Right cardiac atrium (tissue), 5 donors: ENCODE results near the gene RUVBL1. TPM values are rescaled to one million over a fixed set of nuclear protein-coding genes. Genes with fewer than 3 reads are reported as not detected.

ENCODE experiments used
- ATAC-seq, 2 donors: fragments of 200-7000 bp; cut with Tn5 transposase; one replicate each; pipeline versions ENCODE4 v1.8.0 to v1.9.1; 2020; ENCODE audit warnings: moderate library complexity in 2 of 2, mild to moderate bottlenecking in 1 of 2
- DNase-seq, 3 donors: peaks; one replicate each; pipeline ENCODE4 v3.0.0-alpha.2; 2020
- H3K27ac ChIP-seq: one replicate; pipeline ENCODE4 v1.5.1; 2013; ENCODE audit warnings: mild to moderate bottlenecking, low read length, control low read depth, moderate library complexity
- H3K27me3 ChIP-seq: one replicate; pipeline ENCODE4 v1.6.1; 2013; ENCODE audit not compliant: control insufficient read depth, insufficient read depth
- H3K4me1 ChIP-seq: one replicate; pipeline ENCODE4 v1.6.1; 2013; ENCODE audit warnings: low read length; ENCODE audit not compliant: control insufficient read depth, insufficient read depth
- H3K4me3 ChIP-seq: one replicate; pipeline ENCODE4 v1.5.1; 2013; ENCODE audit warnings: low read length, control low read depth
- H3K9me3 ChIP-seq: one replicate; pipeline ENCODE4 v1.6.1; 2013; ENCODE audit warnings: low read length; ENCODE audit not compliant: control insufficient read depth
- WGBS: extraction: QIAGEN DNeasy Blood & Tissue Kit; methylation state at CpG from one replicate; pipeline ENCODE4 v1.1.7; 2013; 5-methylcytosine and 5-hydroxymethylcytosine counted together
- intact Hi-C, 4 donors: fragments of 100-400 bp; cut with DNase I; formaldehyde crosslinking; loops; one replicate each; pipeline versions ENCODE4 v1.11.0 to v1.14.0; 2022 to 2023
- polyA plus RNA-seq: library from polyadenylated mRNA; stranded (reverse); fragments of 200-250 nt; gene quantifications from one replicate; pipeline ENCODE4 v1.2.3, GENCODE V29; 2013
- total RNA-seq, 4 donors: library from RNA; stranded (reverse); fragmentation: NEBNext Ultra II Directional; extraction: Animal tissue kit (Norgen Biotek cat#: 25700); gene quantifications; one replicate each; pipeline ENCODE4 v1.2.1, GENCODE V29; 2021
- donor health status: healthy with polysubstance abuse.
- donor health status: DM: no; HTN: yes; CAD: no.
- donor health status: DM: no; HTN: no; CAD: no.
- donor health status: DM: no; HTN: yes; CAD: no; lungs with severe emphysema.
- donor health status: DM: yes; HTN: yes; CAD: no.

Gene RUVBL1
- total and polyA plus RNA-seq, 5 donors = 20.9 to 28.9 (median 26.8) TPM

GRCh38 chr3:128103136-128103676 lies 20.4 kb downstream of the RUVBL1 start:
- no peak overlapping the region for H3K27ac ChIP-seq
- no peak for DNase-seq

GRCh38 chr3:128100638-128101037 lies 23.0 kb downstream of the RUVBL1 start:
- intact Hi-C loops = no loop called here
- Histone ChIP-seq H3K27ac (peak overlapping the region; percentile 55), H3K4me3 (no peak overlapping the region), H3K4me1 (no peaks in the 10 kb centered on the region), H3K9me3 (no peaks in the 10 kb centered on the region), H3K27me3 (no peaks in the 10 kb centered on the region)
- DNase-seq (no peak), ATAC-seq (peak; percentile 17 to 61)
- 66% methylated on average over 2 of the region's 2 CpGs for WGBS

More at GRCh38 chr3:128103136-128103676, 20.4 kb downstream of the RUVBL1 start:
- Histone ChIP-seq H3K27me3 (no peaks in the 10 kb centered on the region), H3K4me1 (no peaks in the 10 kb centered on the region), H3K9me3 (no peaks in the 10 kb centered on the region), H3K4me3 (no peak overlapping the region)
- 95% methylated on average over 5 of the region's 5 CpGs for WGBS
- no peak for ATAC-seq
- intact Hi-C loops = no loop called here

DNA sequence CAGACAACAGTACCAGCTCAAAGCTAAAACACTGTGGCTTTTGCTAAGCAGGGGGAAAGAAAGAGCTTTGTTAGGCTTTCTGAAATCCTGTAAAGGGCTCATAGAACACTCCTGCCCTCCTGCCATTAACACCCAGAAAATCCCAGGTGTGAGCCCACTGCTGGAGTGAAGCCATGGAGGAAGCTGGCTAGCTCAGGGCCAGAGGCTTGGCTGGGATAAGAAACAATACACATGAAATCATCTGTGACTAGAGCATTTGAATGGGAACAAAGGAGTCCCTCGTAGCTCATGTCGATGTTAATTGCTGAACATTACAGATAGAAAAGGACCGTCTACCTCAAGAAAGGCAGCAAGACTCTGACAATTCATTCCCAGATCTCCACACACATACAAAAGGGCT lies 23.5 kb downstream of the RUVBL1 start:
- no peaks in the 10 kb centered on the region for H3K27me3 ChIP-seq
- no peaks in the 10 kb centered on the region for H3K4me1 ChIP-seq
- intact Hi-C loops = no loop called here
- no peak overlapping the region for H3K4me3 ChIP-seq
- no peaks in the 10 kb centered on the region for H3K9me3 ChIP-seq
- ATAC-seq (peak; percentile 30 to 47), DNase-seq (no peak)
- H3K27ac ChIP-seq = peak overlapping the region; percentile 55
- 47% methylated on average over 3 of the region's 3 CpGs for WGBS

DNA sequence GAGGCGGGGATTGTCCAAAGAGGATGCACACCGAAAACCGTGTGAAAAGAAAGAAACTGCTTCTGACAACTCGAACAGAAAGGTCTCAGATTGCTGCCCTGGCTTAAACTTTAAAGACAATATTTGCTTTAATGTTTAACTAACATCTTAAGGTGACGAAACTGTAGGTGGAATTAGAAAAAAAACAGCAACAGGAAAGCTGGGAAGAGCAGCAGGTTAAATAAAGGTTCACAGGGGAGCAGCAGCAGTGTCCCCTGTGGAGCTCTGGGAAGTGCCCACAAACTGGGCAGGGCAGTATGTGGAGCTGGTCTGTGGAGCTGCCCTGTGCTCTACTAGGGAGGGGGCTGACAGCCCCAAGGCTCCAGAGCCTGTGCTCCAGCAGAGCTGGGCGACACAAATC lies 25.4 kb downstream of the RUVBL1 start:
- H3K4me3 ChIP-seq = no peak overlapping the region
- H3K9me3 ChIP-seq = no peaks in the 10 kb centered on the region
- intact Hi-C loops = loop anchor here in 2 of 4 donors (5.0 to 10.0 kb wide), 2 partner anchors 34 to 397 kb away; partner anchors contain the start of gene GATA2 (in 1 of the 2)
- WGBS = 93% methylated on average over 6 of the region's 6 CpGs
- no peaks in the 10 kb centered on the region for H3K27me3 ChIP-seq
- H3K27ac ChIP-seq = no peak overlapping the region
- H3K4me1 ChIP-seq = no peaks in the 10 kb centered on the region
- ATAC-seq (no peak), DNase-seq (no peak)

DNA sequence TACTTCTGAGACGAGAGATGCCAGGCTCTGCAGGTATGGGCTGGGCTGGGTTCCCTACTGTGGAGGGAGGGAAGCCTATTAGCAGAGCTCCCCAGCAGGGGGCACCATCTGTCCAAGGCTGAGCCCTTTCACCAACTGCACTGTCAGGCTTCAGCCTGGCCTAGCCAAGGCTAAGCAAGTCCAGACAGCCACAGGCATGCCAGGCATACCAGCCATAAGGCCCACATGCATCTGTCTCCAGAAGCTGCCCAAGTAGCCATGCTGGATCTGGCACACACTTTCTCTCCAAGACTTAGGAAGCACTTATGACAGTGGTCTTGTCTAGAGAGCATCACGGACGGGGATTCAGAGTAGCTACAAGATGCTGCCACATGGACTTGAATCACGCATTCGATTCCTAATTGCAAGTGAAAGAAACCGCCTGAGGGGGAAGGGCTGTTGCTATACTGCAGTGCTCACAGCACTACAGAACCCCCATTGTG lies 28.3 kb downstream of the RUVBL1 start:
- ATAC-seq (peak; percentile 94 to 96), DNase-seq (peak; percentile 83 to 93 (median 91))
- H3K27me3 ChIP-seq = no peaks in the 10 kb centered on the region
- 73% methylated on average over 6 of the region's 6 CpGs for WGBS
- no peak overlapping the region for H3K27ac ChIP-seq
- intact Hi-C loops = loop anchor here in 3 of 4 donors (2.0 to 10.0 kb wide), 3 partner anchors 37 to 400 kb away; partner anchors contain the start of gene GATA2 (in 1 of the 3)
- H3K4me3 ChIP-seq = no peak overlapping the region
- H3K4me1 ChIP-seq = no peaks in the 10 kb centered on the region
- H3K9me3 ChIP-seq = no peaks in the 10 kb centered on the region

DNA sequence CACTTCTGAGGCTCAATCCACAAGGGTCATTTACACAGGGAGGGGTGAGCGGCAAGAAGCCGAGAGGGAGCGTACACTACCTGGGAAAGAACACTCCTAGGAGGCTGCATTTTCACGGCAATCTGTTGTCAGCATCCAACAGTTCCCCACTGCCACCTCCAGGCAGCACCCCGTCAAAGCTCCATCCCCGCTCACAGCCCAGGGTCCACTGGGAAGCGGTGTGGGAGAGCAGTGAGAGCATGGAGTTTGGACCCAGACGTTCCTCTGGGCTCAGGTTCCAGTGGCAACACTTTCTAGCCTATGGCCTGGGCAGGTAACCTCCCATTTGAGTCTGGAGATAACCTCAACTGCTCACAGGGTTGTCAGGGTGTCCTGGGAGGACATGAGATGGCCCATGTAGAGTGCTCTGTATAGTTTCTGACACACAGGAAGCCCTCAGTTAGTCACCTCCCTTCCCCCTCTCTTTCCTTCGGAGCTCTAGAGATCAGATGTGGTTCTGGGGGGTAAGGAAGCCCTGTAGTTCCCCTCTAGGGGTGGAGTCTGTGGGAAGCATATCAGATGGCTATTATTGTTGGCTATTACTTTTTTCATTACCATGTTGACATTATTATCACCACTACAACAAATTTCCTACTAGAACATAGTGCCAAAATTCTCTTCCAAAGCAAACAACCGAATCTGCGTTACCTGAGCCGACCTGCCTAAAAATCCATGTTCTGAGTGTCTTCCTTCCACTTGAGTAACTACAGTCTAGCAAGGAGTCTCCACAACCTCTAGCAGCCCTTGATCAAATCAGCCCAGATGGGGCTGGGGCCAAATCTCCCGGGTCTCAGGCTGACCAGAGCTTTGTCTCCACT lies 29.1 kb downstream of the RUVBL1 start:
- Histone ChIP-seq H3K9me3 (no peaks in the 10 kb centered on the region), H3K27ac (no peak overlapping the region), H3K27me3 (no peaks in the 10 kb centered on the region), H3K4me1 (no peaks in the 10 kb centered on the region), H3K4me3 (no peak overlapping the region)
- 80% methylated on average over 13 of the region's 13 CpGs for WGBS
- intact Hi-C loops = loop anchor here in 3 of 4 donors (2.0 to 10.0 kb wide), 3 partner anchors 38 to 400 kb away; partner anchors contain the start of gene GATA2 (in 1 of the 3)
- DNase-seq (no peak), ATAC-seq (peak; percentile 19 to 80)

DNA sequence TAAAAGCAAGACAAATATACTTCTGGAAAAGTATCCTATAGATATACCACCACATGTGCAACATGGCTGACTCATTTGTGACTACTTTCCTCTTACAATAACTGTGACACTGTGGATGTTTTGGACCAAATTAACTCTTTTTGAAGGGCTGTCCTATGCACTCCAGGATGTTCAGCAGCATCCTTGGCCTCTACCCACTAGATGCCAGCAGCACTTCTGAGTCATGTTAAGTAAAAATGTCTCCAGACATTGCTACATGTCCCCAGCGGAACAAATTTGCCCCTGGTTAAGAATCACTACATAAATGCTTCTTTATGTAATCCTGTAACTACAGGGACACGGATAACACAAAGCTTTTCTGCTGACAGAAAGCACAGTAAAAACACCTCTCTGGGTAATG lies 32.0 kb downstream of the RUVBL1 start:
- Histone ChIP-seq H3K9me3 (no peaks in the 10 kb centered on the region), H3K4me1 (no peaks in the 10 kb centered on the region), H3K27ac (no peak overlapping the region), H3K27me3 (no peaks in the 10 kb centered on the region), H3K4me3 (no peak overlapping the region)
- ATAC-seq = no peak
- intact Hi-C loops = loop anchor here in 1 of 4 donors (10.0 kb wide), 1 partner anchor 403 kb away; the partner anchor contains the start of gene GATA2
- no peak for DNase-seq
- WGBS = 94% methylated on average over 2 of the region's 2 CpGs

DNA sequence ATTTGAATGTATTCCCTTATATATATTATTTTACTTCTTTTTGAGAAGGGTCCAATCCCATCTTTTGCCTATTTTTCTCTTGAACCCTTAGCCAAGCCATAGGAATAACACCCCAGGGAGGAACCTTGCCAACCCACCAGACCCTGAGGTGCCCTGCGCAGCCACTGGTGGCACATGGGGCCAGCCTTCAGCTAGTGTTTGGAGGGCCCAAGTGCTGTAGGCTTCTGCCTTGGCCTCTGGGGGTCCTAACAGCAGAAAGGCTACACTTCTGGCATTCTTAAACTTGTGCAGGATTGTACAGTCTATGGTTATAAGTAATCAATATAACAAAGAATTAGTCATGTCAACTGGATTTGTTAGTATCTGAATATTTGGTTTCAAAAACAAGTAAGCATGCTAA lies 34.5 kb downstream of the RUVBL1 start:
- DNase-seq (no peak), ATAC-seq (no peak)
- Histone ChIP-seq H3K27me3 (no peaks in the 10 kb centered on the region), H3K4me3 (no peak overlapping the region), H3K9me3 (no peaks in the 10 kb centered on the region), H3K4me1 (peaks cover 7% of the 10 kb centered on the region), H3K27ac (no peak overlapping the region)
- 94% methylated on average over 1 of the region's 1 CpG for WGBS
- intact Hi-C loops = loop anchor here in 1 of 4 donors (10.0 kb wide), 1 partner anchor 226 kb away; no protein-coding TSS in a partner anchor

- intact Hi-C loops = loop anchor here in 1 of 4 donors (10.0 kb wide), 1 partner anchor 230 kb away; no protein-coding TSS in a partner anchor
- Histone ChIP-seq H3K27me3 (no peaks in the 10 kb centered on the region), H3K9me3 (no peaks in the 10 kb centered on the region), H3K27ac (peak overlapping the region; percentile 76), H3K4me3 (no peak overlapping the region), H3K4me1 (peaks cover 8% of the 10 kb centered on the region)
- DNase-seq (peak in 2 of 3 donors; percentile 38 to 73), ATAC-seq (peak; percentile 45 to 57)
- 54% methylated on average over 6 of the region's 6 CpGs for WGBS
Measured at GRCh38 chr3:128084675-128085021, 39.0 kb downstream of the RUVBL1 start.

DNA sequence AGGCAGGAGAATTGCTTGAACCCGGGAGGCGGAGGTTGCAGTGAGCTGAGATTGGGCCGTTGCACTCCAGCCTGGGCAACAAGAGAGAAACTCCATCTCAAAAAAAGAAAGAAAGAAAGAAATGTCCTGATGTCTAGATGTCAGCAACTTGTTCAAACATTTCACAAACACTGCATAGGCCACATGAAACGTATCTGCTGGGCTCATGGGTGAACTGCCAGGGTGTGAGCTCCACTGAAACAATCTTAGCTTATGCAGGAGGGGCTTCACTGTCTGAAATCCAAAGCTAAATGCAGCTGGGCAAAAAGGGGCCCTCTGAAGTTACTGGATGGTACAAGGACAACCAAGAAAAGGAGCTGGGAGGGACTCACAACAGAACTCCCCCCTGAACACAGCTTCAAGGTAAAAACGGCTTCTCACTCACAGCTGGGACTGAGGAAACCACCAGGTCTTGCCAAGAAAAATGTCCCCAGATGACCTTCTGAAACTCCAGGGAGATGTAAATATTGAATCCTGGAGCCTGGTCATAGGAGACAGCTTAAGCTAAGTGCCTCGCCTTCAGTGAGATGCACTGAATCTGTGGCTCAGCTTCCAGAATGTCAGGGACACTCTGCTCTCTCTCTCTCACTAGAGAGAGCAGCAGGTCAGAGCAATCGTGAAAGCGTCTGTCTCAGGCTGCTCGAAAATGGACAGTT lies 39.5 kb downstream of the RUVBL1 start:
- Histone ChIP-seq H3K27ac (peak overlapping the region; percentile 78), H3K4me3 (no peak overlapping the region), H3K4me1 (peaks cover 9% of the 10 kb centered on the region), H3K27me3 (no peaks in the 10 kb centered on the region), H3K9me3 (no peaks in the 10 kb centered on the region)
- no peak for DNase-seq
- intact Hi-C loops = loop anchor here in 1 of 4 donors (10.0 kb wide), 1 partner anchor 231 kb away; no protein-coding TSS in a partner anchor
- peak; percentile 76 to 83 for ATAC-seq
- WGBS = 50% methylated on average over 9 of the region's 9 CpGs
